GM18508 (cell line): ENCODE data around the gene PRM1.

Experiments
- ATAC-seq: cut with Tn5 transposase; IDR thresholded peaks from one replicate; pipeline ENCODE4 v1.9.1; 2021; ENCODE audit warnings: moderate number of reproducible peaks; ENCODE audit not compliant: insufficient read depth, unreplicated experiment

PRM1 gene

GRCh38 chr16:11276143-11276895, 4.8 kb downstream of the PRM1 start, which contains the start of gene PRM2:
Gene PRM2, minus strand, starts transcription at chr16:11276480. Its CDS starts 110 bp downstream, at chr16:11276370.
- no peak for ATAC-seq

GRCh38 chr16:11274964-11275363, 6.2 kb downstream of the PRM1 start:
- no peak for ATAC-seq

GRCh38 chr16:11273721-11274324, 7.3 kb downstream of the PRM1 start:
- ATAC-seq: no peak

- no peak for ATAC-seq
These were observed 8.0 kb downstream of the PRM1 start, which contains the start of gene PRM3 for GRCh38 chr16:11272921-11273720. Gene PRM3, minus strand, starts transcription at chr16:11273629. Its CDS starts 34 bp downstream, at chr16:11273595.

- no peak for ATAC-seq
These were observed 8.6 kb downstream of the PRM1 start for GRCh38 chr16:11272484-11272883.

GRCh38 chr16:11271610-11272009, 9.5 kb downstream of the PRM1 start:
- ATAC-seq: no peak

DNA sequence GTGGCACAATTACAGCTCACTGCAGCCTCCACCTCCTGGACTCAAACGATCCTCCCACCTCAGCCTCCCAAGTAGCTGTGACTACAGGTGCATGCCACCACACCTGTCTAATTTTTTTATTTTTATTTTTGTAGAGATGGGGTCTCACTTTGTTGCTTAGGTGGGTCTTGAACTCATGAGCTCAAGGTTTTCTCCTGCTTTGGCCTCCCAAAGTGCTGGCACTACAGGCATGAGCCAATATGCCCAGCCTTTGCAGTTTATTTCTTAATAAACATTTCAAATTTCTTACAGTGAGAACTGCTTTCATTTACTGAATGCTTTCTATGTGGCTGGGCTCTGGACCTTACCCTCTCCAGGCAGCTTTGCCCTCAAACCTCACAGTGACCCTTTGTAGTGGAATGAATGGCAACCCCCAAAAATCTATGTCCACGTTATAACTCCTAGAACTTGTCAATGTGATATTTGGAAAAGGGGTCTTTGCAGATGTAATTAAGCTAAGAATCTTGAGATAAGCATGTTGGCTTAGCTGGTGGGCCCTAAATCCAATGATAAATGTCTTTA, 10.4 kb downstream of the PRM1 start:
- ATAC-seq: no peak

GRCh38 chr16:11268921-11269375, 12.2 kb downstream of the PRM1 start, which contains the start of gene TNP2:
Gene TNP2, minus strand, starts transcription at chr16:11269325. Its CDS starts 63 bp downstream, at chr16:11269262.
- ATAC-seq: no peak

DNA sequence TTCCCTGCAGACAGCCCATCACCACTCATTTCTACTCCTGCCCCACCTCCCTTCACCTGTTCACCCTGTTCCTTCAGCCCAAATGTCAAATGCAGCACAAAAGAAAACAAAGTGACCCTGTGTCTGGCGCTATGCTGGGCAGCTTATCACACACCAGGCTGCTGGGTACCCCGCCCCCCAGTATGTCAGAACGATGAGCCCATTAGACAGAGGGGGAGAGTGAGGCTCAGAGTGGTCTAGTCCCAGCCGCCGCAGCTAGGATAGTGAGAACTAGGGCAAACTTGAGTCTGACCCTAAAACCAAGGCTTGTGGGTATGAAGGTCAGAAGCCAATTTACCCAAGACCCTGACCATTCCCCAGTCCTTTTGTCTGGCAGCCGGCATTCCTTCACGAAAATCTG, 16.0 kb downstream of the PRM1 start:
- ATAC-seq: no peak

DNA sequence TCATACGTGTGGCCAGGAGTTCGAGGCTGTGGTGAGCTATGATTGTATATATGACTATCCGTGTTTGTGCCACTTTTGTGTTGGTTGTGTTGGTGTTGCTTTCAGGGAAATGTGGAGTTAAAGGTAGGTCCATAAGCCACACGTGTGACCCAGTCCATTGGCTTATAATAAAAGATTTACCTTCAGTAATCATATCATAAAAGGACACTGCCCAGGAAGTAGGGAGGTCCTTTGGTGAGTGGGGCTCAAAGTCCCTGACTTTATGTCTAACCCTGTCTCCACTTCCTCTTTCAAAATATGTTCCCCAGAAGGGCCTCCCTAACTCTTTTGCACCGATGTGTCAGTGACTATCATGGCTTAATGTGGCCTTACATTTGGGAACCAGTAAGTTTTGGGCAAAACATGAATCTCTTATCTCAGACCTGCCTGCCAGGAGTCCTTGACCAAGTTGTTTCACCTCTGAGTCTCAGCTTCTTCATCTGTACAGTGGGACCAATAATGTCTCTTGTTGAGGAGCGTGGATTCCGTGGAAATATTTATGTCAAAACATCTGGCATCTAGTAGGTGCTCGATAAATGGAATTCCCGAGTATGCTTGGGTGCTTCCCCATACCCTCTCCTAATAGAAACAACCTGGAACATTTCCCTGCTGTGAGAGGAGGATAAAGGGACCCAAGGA, 16.8 kb downstream of the PRM1 start:
- no peak for ATAC-seq

DNA sequence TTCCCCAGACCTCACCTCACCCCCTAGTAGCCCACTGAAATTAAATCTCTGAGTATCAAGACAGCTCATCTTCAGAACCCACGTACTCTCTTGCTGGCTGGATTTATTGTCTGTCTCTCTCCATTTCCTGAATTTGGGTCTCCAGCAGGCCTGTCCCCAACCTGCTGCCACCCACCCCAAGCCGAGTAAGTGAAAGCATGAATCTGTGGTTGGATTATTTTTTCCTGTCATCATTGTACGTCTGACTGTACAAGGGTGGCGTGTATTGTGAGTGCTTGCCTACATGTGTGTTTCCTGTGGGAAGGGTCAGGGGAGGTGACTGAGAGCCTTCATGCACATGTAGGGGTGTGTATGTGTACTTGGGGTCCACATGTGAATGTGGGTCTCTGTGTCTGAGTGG, 17.4 kb downstream of the PRM1 start:
- no peak for ATAC-seq

DNA sequence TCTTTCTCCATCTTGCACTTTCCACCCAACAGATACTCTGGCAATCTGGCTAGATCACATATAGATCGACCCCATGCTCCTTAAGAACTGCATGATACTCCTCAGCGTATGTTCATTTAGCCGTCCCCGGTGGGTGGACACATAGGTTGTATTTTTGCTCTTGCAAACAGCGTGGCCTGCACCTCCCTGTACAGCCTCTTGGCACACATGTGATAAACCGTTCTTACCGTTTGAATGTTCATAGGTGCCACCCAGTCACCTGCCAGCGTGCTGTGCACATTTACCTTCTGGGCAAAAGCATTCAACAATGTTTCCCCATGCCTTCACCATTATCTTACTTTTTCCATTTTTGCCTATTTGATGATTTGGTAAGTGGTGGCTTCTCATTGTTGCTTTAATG, 18.2 kb downstream of the PRM1 start:
- no peak for ATAC-seq

DNA sequence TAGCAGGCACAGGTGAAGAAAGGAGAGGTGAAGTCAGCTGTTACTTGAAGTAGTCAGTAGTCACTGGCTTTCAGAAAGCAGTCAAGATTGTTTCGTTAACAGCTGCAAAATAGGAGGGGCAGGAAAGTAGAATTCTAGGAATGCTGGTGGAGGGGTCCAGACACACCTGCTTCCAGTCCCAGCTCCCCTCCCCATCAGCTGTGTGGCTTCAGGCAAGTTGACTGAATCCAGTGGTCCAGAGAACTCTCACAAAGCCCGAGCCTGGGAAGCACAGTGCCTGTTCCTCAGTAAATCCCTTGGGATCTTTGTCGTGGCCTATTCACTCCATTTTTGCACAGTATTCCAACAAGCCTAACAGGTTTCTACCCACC, 20.5 kb downstream of the PRM1 start:
- no peak for ATAC-seq

- no peak for ATAC-seq
These were observed 21.2 kb downstream of the PRM1 start for GRCh38 chr16:11259655-11260595.

- ATAC-seq: no peak
These were observed 22.3 kb downstream of the PRM1 start for GRCh38 chr16:11258553-11259492.

GRCh38 chr16:11257131-11257938, 23.8 kb downstream of the PRM1 start:
- no peak for ATAC-seq

DNA sequence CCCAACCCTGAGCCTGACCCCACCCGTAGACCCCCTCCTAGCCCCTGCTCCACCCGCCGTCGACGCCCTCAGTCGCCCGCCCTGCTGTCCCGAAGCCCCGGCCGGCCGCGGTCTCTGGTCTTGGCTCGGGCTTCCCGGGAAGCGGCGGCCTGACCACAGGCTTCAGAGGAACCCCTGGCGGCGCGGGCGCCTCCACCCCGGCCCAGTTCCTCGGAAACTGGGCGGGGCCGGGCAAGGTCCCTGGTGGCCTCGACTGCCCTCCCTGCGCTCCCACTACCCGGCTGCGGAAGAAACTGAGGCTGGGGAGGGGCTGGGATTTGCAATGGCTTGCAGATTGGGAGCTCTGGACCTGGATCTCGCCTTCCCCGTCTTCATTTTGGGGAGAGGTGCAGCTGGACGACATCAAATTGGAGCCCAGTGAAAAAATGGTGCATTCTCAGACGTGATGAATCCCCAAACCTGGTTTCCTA, 24.4 kb downstream of the PRM1 start:
- no peak for ATAC-seq
